CD4-positive, alpha-beta T cell treated with Interleukin-12 subunit alpha and Interleukin-12 subunit beta, for 1 hour (primary cell): Measurements from ENCODE around the gene FTCD.

Experiments
- DNase-seq: peaks from one replicate; pipeline ENCODE4 v3.0.0-alpha.2; 2020

Gene FTCD

GRCh38 chr21:46091631-46092025 is 63.8 kb downstream of the FTCD start:
- no peak for DNase-seq

- no peak for DNase-seq
Observed at GRCh38 chr21:46091118-46091517, 64.3 kb downstream of the FTCD start.

GRCh38 chr21:46089285-46089684 is 66.1 kb downstream of the FTCD start:
- DNase-seq, result no peak

GRCh38 chr21:46088189-46088588 is 67.2 kb downstream of the FTCD start:
- no peak for DNase-seq

- DNase-seq, result no peak
Observed at GRCh38 chr21:46087641-46088040, 67.7 kb downstream of the FTCD start.
